ENCODE data around the gene SLC22A13. TPM values are rescaled to one million over a fixed set of nuclear protein-coding genes. Genes with fewer than 3 reads are reported as not detected.

The SLC22A13 gene
- total and polyA plus RNA-seq, 2 of the 4 experiments (the other 2 are of a cell fraction): under 0.01 to 0.22 TPM

DNA sequence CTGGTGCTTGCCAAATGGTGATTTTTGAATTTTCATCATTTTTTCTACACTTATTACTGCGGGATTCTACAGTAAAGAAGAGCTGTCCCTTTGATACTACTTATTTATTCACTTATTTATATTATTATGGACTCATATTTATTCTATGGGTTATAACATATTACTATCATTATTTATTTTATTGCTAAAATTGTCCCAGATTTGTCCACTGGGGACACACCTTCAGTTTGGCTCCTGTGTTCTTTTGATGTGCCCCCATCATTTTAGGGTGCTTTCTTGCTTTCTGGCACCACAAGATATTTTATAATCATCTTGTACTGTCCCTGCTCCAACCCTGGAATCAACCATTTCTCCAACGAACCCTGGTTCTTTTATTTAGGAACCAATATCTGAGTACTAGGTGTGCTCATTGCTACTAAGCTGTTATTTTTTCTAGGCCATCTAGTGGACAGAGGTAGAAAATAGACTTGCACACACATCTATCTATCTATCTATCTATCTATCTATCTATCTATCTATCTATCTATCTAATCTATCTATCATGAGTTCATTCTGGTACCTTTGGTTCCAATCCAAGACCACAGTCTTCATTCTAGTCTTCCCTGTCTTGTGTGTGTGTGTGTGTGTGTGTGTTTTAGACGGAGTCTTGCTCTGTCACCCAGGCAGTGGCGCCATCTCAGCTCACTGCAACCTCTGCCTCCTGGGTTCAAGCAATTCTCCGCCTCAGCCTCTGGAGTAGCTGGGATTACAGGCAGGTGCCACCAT, 32.5 kb downstream of the SLC22A13 start:
- Histone ChIP-seq H3K4me2 (ENCODE audit: low read depth, low read length) (no peak overlapping the region), H4K91ac (ENCODE audit: insufficient read depth, low read depth, low read length) (no peak overlapping the region), H2BK20ac (ENCODE audit: low read depth, low read length) (no peak overlapping the region), H4K5ac (ENCODE audit: low read depth, low read length) (no peak overlapping the region), H3K18ac (ENCODE audit: low read depth, low read length) (no peak overlapping the region), H3K27me3 (ENCODE audit: control insufficient read depth, insufficient read depth, low read length) (peaks cover under 1% of the 10 kb centered on the region; the same call in 1 of the 2 replicates), H3K4me3 (ENCODE audit: insufficient read depth, low read depth, low read length) (no peak overlapping the region), H3K4ac (ENCODE audit: low read depth, low read length) (no peak overlapping the region), H2AK5ac (ENCODE audit: low read depth, low read length) (no peak overlapping the region), H2BK5ac (ENCODE audit: low read depth, low read length, poor library complexity, severe bottlenecking) (no peak overlapping the region), H3K9ac (ENCODE audit: low read depth, low read length) (no peak overlapping the region), H3K36me3 (ENCODE audit: control insufficient read depth, insufficient read depth, low read length) (no peaks in the 10 kb centered on the region), H2AFZ (replicated peaks; ENCODE audit: low read length, poor library complexity) (no peak overlapping the region), H3K14ac (replicated peaks; ENCODE audit: low read depth, low read length) (no peak overlapping the region), H2BK15ac (ENCODE audit: low read depth, low read length) (no peak overlapping the region), H2BK120ac (ENCODE audit: low read depth, low read length) (no peak overlapping the region), H4K8ac (ENCODE audit: low read depth in 2 of 2, low read length in 2 of 2) (no peak overlapping the region), H3K79me1 (ENCODE audit: low read depth in 1 of 2, low read length in 2 of 2) (no peaks in the 10 kb centered on the region), H3K23ac (ENCODE audit: low read depth, low read length) (no peak overlapping the region), H3K9me3 (ENCODE audit: control insufficient read depth, insufficient read depth, low read length) (no peaks in the 10 kb centered on the region), H3K4me1 (ENCODE audit: control insufficient read depth, insufficient read depth, low read length) (no peaks in the 10 kb centered on the region), H3K9me1 (ENCODE audit: insufficient read depth, low read length) (no peaks in the 10 kb centered on the region), H4K20me1 (ENCODE audit: insufficient read depth, low read length) (no peaks in the 10 kb centered on the region), H2AK9ac (replicated peaks; ENCODE audit: low read depth, low read length, poor library complexity) (no peak overlapping the region), H3K56ac (ENCODE audit: extremely low read depth, insufficient read depth, low read length) (no peak overlapping the region), H3K27ac (ENCODE audit: insufficient read depth, low read length) (no peak overlapping the region)
- in situ Hi-C loops (cut with MboI; ENCODE audit: low sequenced_read_pairs): no loop called here
- CTCF ChIA-PET: interaction anchor here (0.5 to 1.6 kb wide), 13 partner anchors 11 to 1156 kb away, joined by 3 to 5 read pairs (median 3); partner anchors contain the start of gene ACAA1
- BruUV-seq (replicated peaks): no TSS peak
- DNase-seq: peak; percentile 29
- WGBS, 2 experiments (ENCODE audit: extremely low coverage in 2 of 2, insufficient read length in 1 of 2): no CpG with 5 or more reads among the region's 5 CpGs
- POLR2A ChIA-PET (ENCODE audit: unreplicated experiment): no interaction called here
- ATAC-seq (ENCODE audit: low read depth): peak; percentile 80
- intact Hi-C loops (cut with micrococcal nuclease): loop anchor here (1.0 to 2.0 kb wide), 2 partner anchors 161 to 180 kb away; partner anchors contain the start of gene ACAA1
- dilution Hi-C loops (cut with HindIII; ENCODE audit: low sequenced_read_pairs, unreplicated experiment): no loop called here
- TF ChIP-seq RAD21 (IDR thresholded peaks at IDR 0.05; ENCODE audit: low read length): peak; percentile 24; the same call in 1 of the 2 replicates
- no peak for TF ChIP-seq FOS (IDR thresholded peaks at IDR 0.05; ENCODE audit: low read depth, low read length)
- no peak for TF ChIP-seq MXI1 (IDR thresholded peaks at IDR 0.05; ENCODE audit: borderline replicate concordance, low read depth, low read length)
- TF ChIP-seq, protein P1, sequence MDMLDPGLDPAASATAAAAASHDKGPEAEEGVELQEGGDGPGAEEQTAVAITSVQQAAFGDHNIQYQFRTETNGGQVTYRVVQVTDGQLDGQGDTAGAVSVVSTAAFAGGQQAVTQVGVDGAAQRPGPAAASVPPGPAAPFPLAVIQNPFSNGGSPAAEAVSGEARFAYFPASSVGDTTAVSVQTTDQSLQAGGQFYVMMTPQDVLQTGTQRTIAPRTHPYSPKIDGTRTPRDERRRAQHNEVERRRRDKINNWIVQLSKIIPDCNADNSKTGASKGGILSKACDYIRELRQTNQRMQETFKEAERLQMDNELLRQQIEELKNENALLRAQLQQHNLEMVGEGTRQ (IDR thresholded peaks at IDR 0.05; ENCODE audit: low read depth, low read length): no peak
- TF ChIP-seq SMC3 (IDR thresholded peaks at IDR 0.05; ENCODE audit: low read depth, low read length): peak; percentile 14; the same call in 1 of the 2 replicates
- no peak for TF ChIP-seq RCOR1 (IDR thresholded peaks at IDR 0.05; ENCODE audit: insufficient replicate concordance, low read length)
- TF ChIP-seq, protein P2, sequence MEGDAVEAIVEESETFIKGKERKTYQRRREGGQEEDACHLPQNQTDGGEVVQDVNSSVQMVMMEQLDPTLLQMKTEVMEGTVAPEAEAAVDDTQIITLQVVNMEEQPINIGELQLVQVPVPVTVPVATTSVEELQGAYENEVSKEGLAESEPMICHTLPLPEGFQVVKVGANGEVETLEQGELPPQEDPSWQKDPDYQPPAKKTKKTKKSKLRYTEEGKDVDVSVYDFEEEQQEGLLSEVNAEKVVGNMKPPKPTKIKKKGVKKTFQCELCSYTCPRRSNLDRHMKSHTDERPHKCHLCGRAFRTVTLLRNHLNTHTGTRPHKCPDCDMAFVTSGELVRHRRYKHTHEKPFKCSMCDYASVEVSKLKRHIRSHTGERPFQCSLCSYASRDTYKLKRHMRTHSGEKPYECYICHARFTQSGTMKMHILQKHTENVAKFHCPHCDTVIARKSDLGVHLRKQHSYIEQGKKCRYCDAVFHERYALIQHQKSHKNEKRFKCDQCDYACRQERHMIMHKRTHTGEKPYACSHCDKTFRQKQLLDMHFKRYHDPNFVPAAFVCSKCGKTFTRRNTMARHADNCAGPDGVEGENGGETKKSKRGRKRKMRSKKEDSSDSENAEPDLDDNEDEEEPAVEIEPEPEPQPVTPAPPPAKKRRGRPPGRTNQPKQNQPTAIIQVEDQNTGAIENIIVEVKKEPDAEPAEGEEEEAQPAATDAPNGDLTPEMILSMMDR (conservative IDR thresholded peaks at IDR 0.05; ENCODE audit: low read depth, low read length): peak; percentile 41
- no peak for TF ChIP-seq POLR2A (IDR thresholded peaks at IDR 0.05; ENCODE audit: low read depth, low read length)

All from IMR-90 (cell line).